HG03378 (cell line): ENCODE data around the gene LDHA.
A peak's percentile ranks its signal among the peaks of the same experiment; 100 is the strongest.

Experiments used
- ATAC-seq: cut with Tn5 transposase; IDR thresholded peaks from one replicate; pipeline ENCODE4 v1.9.1; 2021; ENCODE audit warnings: mild to moderate bottlenecking, moderate library complexity; ENCODE audit not compliant: unreplicated experiment

LDHA gene

GRCh38 chr11:18394275-18394927, at the start of gene LDHA:
Gene LDHA (plus strand): TSS chr11:18394563. CDS start chr11:18396843, 2,280 bp downstream.
- peak; percentile 49 for ATAC-seq

- ATAC-seq = no peak
Observed at GRCh38 chr11:18347471-18348125, 46.8 kb upstream of the LDHA start.

- ATAC-seq = no peak
Observed at GRCh38 chr11:18352581-18352980, 41.8 kb upstream of the LDHA start.

- ATAC-seq = no peak
Observed at GRCh38 chr11:18358646-18359045, 35.7 kb upstream of the LDHA start.

GRCh38 chr11:18361154-18361553, 33.2 kb upstream of the LDHA start:
- no peak for ATAC-seq

- no peak for ATAC-seq
Observed at GRCh38 chr11:18364495-18365073, 29.8 kb upstream of the LDHA start.

- ATAC-seq = no peak
Observed at GRCh38 chr11:18365741-18366140, 28.6 kb upstream of the LDHA start.

- no peak for ATAC-seq
Observed at GRCh38 chr11:18366286-18366685, 28.1 kb upstream of the LDHA start.

- no peak for ATAC-seq
Observed at GRCh38 chr11:18367431-18367830, 26.9 kb upstream of the LDHA start.

GRCh38 chr11:18368221-18368620, 26.1 kb upstream of the LDHA start:
- no peak for ATAC-seq

- ATAC-seq = no peak
Observed at GRCh38 chr11:18369398-18369797, 25.0 kb upstream of the LDHA start.

- no peak for ATAC-seq
Observed at GRCh38 chr11:18371279-18371678, 23.1 kb upstream of the LDHA start.

GRCh38 chr11:18372201-18372600, 22.2 kb upstream of the LDHA start:
- no peak for ATAC-seq

GRCh38 chr11:18374956-18375355, 19.4 kb upstream of the LDHA start:
- ATAC-seq = no peak

GRCh38 chr11:18375941-18376340, 18.4 kb upstream of the LDHA start:
- no peak for ATAC-seq

- ATAC-seq = no peak
Observed at GRCh38 chr11:18379201-18379600, 15.2 kb upstream of the LDHA start.

GRCh38 chr11:18383388-18384156, 10.8 kb upstream of the LDHA start:
- peak; percentile 93 for ATAC-seq

- peak; percentile 32 for ATAC-seq
Observed at GRCh38 chr11:18384157-18384641, 10.2 kb upstream of the LDHA start.

- ATAC-seq = no peak
Observed at GRCh38 chr11:18390088-18390487, 4.3 kb upstream of the LDHA start.

- ATAC-seq = no peak
Observed at GRCh38 chr11:18392434-18393321, 1.7 kb upstream of the LDHA start.
